ENCODE measurements around the gene PLA2G4B.

DNA sequence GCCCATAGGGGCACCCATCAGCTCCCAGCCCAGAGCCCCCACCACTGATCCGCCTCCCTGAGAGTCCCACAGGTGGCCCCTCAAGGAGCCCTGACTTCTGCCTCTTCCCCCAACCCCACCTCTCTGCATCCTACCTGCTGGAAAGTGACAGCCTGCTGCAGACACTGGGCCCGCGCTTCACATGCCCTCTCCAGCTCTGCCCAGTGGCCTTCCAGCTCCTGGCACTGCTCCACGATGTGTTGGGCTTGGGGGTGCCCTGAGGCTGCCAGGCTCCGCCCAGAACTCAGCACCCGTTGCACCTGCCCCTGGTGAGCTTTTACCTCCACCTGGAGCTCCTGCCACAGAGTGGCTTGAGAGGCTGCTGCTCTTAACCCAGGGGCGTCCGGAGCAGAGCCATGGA, 35.1 kb downstream of the PLA2G4B start:
- no peak for TF ChIP-seq EZH2 (IDR thresholded peaks at IDR 0.05; ENCODE audit: insufficient read depth, poor library complexity, severe bottlenecking)
- no peak for TF ChIP-seq EZH2phosphoT487 (IDR thresholded peaks at IDR 0.05; ENCODE audit: insufficient read depth, low read depth)
